OCI-LY1 (cell line): ENCODE results near the gene GLIPR2.
"Not testable (repeated sequence)": the region's sequence is repeated elsewhere in the genome, so short reads cannot be mapped to it uniquely, and the experiment has no call there.

Source experiments
- H2AFZ ChIP-seq: fragments of 200-600 bp; sonication (generic), shearing (Covaris generic); 2 replicates; pipeline ENCODE4 v1.6.0; 2014; ENCODE audit warnings: antibody characterized with exemption, mild to moderate bottlenecking, low read length
- H3F3A ChIP-seq: fragments of 200-600 bp; sonication (generic), shearing (Covaris generic); 2 replicates; pipeline ENCODE4 v1.6.0; 2014; ENCODE audit warnings: mild to moderate bottlenecking, antibody characterized with exemption, low read length, moderate library complexity; ENCODE audit not compliant: insufficient read depth
- H3K27ac ChIP-seq: fragments of 200-600 bp; sonication (generic); 2 replicates; pipeline ENCODE4 v1.5.1; 2014; ENCODE audit warnings: low read length, mixed run types, mild to moderate bottlenecking, low read depth; ENCODE audit not compliant: poor library complexity, severe bottlenecking
- H3K27me3 ChIP-seq: fragments of 200-600 bp; sonication (generic); 2 replicates; pipeline ENCODE4 v1.6.0; 2014; ENCODE audit warnings: antibody characterized with exemption, mild to moderate bottlenecking, low read length, moderate library complexity; ENCODE audit not compliant: insufficient read depth
- H3K36me3 ChIP-seq: fragments of 200-600 bp; sonication (generic); 2 replicates; pipeline ENCODE4 v1.6.1; 2014; ENCODE audit warnings: mild to moderate bottlenecking, antibody characterized with exemption, low read length, moderate library complexity, mixed read lengths; ENCODE audit not compliant: insufficient read depth
- H3K4me1 ChIP-seq: fragments of 200-600 bp; sonication (generic); 2 replicates; pipeline ENCODE4 v1.5.1; 2014; ENCODE audit warnings: mild to moderate bottlenecking, low read length, moderate library complexity; ENCODE audit not compliant: insufficient read depth, severe bottlenecking
- H3K4me2 ChIP-seq: fragments of 200-600 bp; sonication (generic), shearing (Covaris generic); 2 replicates; pipeline ENCODE4 v1.6.1; 2014; ENCODE audit warnings: low read length
- H3K4me3 ChIP-seq: fragments of 200-600 bp; sonication (generic); 2 replicates; pipeline ENCODE4 v1.5.1; 2014; ENCODE audit warnings: low read length, low read depth, mild to moderate bottlenecking, mixed read lengths; ENCODE audit not compliant: poor library complexity, severe bottlenecking
- H3K79me2 ChIP-seq: fragments of 200-600 bp; shearing (Covaris generic); 2 replicates; pipeline ENCODE4 v1.6.1; 2016; ENCODE audit warnings: mixed run types, low read length, mixed read lengths; ENCODE audit not compliant: insufficient read depth
- H3K9ac ChIP-seq: fragments of 200-600 bp; sonication (generic), shearing (Covaris generic); 2 replicates; pipeline ENCODE4 v1.6.1; 2014; ENCODE audit warnings: mild to moderate bottlenecking, low read length, mixed read lengths
- H3K9me2 ChIP-seq: fragments of 200-600 bp; sonication (generic), shearing (Covaris generic); 2 replicates; pipeline ENCODE4 v1.6.1; 2014; ENCODE audit warnings: low read depth, mild to moderate bottlenecking, low read length, mixed read lengths
- H3K9me3 ChIP-seq: fragments of 200-600 bp; shearing (Covaris generic); 2 replicates; pipeline ENCODE4 v1.6.1; 2014; ENCODE audit warnings: low read length, mixed read lengths
- H4K20me1 ChIP-seq: fragments of 200-600 bp; sonication (generic), shearing (Covaris generic); 2 replicates; pipeline ENCODE4 v1.6.0; 2016; ENCODE audit warnings: mild to moderate bottlenecking, low read length; ENCODE audit not compliant: insufficient read depth
- EZH2 ChIP-seq: fragments of 200-600 bp; sonication (generic), shearing (Covaris generic); IDR thresholded peaks from 2 replicates; pipeline ENCODE4 v1.8.0; 2017; ENCODE audit warnings: borderline replicate concordance, mixed run types, mild to moderate bottlenecking, antibody characterized with exemption, low read length, moderate library complexity, mixed read lengths
- TF ChIP-seq, protein P1 (sequence below): fragments of 200-600 bp; sonication (generic), shearing (Covaris generic); IDR thresholded peaks from 2 replicates; pipeline ENCODE4 v1.5.1; 2017; ENCODE audit warnings: mild to moderate bottlenecking, antibody characterized with exemption, low read length, moderate library complexity, mixed read lengths

The GLIPR2 gene

DNA sequence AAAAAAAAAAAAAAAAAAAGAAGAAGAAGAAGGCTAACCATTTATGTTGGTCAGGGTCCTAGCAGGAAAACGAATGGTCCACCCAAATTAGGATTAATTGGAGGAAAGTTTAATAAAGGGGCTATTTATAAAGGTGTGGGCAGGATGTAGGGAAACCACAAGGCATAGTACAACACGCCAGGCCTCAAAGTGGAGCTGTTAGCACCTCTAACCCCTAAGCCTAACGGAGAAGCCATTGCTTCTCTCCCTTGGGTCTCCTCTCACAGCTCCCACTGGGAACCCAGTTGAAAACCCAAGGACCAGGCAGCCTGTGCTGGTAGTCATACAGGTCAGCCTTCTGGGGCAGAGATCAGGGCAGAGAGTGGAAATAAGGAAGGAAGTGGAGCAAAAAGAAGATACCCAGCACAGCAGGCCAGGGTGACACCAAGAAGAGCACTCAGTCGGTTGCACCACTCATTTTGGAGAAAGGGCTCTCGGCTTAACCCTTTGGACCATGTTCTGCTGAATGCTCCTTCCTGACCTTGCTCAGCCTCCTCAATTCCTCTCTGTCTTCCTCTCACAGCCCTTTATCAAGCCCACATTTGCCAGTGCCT lies 8.8 kb upstream of the GLIPR2 start:
- Histone ChIP-seq H3K9me2 (no peaks in the 10 kb centered on the region), H3K4me2 (no peak overlapping the region), H3K9ac (no peak overlapping the region), H3K4me1 (no peaks in the 10 kb centered on the region), H3K36me3 (no peaks in the 10 kb centered on the region), H3K27ac (no peak overlapping the region), H2AFZ (no peak overlapping the region), H3F3A (no peaks in the 10 kb centered on the region), H3K4me3 (no peak overlapping the region), H3K9me3 (no peaks in the 10 kb centered on the region), H4K20me1 (no peaks in the 10 kb centered on the region), H3K27me3 (no peaks in the 10 kb centered on the region), H3K79me2 (no peaks in the 10 kb centered on the region)
- no peak for TF ChIP-seq EZH2
- TF ChIP-seq, protein P1, sequence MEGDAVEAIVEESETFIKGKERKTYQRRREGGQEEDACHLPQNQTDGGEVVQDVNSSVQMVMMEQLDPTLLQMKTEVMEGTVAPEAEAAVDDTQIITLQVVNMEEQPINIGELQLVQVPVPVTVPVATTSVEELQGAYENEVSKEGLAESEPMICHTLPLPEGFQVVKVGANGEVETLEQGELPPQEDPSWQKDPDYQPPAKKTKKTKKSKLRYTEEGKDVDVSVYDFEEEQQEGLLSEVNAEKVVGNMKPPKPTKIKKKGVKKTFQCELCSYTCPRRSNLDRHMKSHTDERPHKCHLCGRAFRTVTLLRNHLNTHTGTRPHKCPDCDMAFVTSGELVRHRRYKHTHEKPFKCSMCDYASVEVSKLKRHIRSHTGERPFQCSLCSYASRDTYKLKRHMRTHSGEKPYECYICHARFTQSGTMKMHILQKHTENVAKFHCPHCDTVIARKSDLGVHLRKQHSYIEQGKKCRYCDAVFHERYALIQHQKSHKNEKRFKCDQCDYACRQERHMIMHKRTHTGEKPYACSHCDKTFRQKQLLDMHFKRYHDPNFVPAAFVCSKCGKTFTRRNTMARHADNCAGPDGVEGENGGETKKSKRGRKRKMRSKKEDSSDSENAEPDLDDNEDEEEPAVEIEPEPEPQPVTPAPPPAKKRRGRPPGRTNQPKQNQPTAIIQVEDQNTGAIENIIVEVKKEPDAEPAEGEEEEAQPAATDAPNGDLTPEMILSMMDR = no peak

DNA sequence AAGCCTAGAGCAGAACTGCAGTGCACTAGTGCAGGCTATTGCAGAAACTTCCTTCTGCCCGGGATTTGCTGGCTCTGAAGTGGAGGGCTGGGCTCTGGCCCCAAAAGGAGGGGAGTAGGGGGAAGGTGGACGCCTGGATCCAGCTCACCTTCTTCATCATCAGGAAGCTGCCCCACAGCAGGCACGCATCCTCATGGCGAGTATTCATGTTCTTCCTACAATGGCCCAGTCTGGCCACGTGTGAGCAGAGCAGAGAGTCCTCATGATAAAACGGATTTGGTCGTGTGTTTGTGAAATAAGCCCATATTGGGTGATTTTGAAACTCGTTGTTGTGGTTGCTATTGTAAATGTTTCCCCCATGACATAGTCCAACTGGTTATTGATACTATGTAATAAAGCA lies 8.2 kb upstream of the GLIPR2 start:
- Histone ChIP-seq H3K79me2 (no peaks in the 10 kb centered on the region), H4K20me1 (no peaks in the 10 kb centered on the region), H3K36me3 (no peaks in the 10 kb centered on the region), H3K4me3 (no peak overlapping the region), H3K9ac (no peak overlapping the region), H3K27ac (no peak overlapping the region), H2AFZ (no peak overlapping the region), H3K9me2 (no peaks in the 10 kb centered on the region), H3K27me3 (no peaks in the 10 kb centered on the region), H3K4me1 (no peaks in the 10 kb centered on the region), H3K4me2 (no peak overlapping the region), H3F3A (no peaks in the 10 kb centered on the region), H3K9me3 (no peaks in the 10 kb centered on the region)
- TF ChIP-seq, protein P1 = no peak
- TF ChIP-seq EZH2 = no peak

DNA sequence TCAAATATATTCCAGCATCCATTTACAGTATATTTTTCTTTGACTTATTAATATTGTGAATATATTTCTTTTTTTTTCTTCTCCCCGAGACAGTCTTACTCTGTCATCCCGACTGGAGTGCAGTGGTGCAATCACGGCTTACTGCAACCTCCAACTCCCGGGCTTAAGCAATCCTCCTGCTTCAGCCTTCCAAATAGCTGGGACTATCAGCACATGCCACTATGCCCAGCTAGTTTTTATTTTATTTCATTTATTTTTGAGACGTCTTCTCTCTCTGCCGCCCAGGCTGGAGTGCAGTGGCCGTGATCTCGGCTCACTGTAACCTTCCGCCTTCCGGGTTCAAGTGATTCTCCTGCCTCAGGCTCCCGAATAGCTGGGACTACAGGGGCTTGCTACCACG lies 7.4 kb upstream of the GLIPR2 start:
- Histone ChIP-seq H3K9me3 (no peaks in the 10 kb centered on the region), H3K9me2 (no peaks in the 10 kb centered on the region), H3K27ac (no peak overlapping the region), H2AFZ (no peak overlapping the region), H3K36me3 (no peaks in the 10 kb centered on the region), H3K4me2 (no peak overlapping the region), H3K4me1 (no peaks in the 10 kb centered on the region), H3F3A (no peaks in the 10 kb centered on the region), H3K4me3 (no peak overlapping the region), H3K79me2 (no peaks in the 10 kb centered on the region), H4K20me1 (no peaks in the 10 kb centered on the region), H3K9ac (no peak overlapping the region), H3K27me3 (no peaks in the 10 kb centered on the region)
- TF ChIP-seq, protein P1 = no peak
- no peak for TF ChIP-seq EZH2

DNA sequence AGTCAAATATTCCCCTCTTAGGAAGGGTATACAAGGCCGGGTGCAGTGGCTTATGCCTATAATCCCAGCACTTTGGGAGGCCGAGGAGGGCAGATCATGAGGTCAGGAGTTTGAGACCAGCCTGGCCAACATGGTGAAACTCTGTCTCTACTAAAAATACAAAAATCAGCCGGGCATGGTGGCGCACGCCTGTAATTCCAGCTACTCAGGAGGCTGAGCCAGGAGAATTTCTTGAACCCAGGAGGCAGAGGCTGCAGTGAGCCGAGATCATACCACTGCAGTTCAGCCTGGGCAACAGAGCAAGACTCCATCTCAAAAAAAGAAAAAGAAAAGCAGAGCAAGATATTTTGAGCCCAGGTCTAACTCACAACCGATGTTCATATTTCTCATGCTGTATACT lies 4.9 kb upstream of the GLIPR2 start:
- H3K79me2 ChIP-seq, H3F3A ChIP-seq, H3K9ac ChIP-seq, H3K27me3 ChIP-seq, H3K27ac ChIP-seq, H2AFZ ChIP-seq, H3K9me2 ChIP-seq, H3K4me2 ChIP-seq, H3K4me1 ChIP-seq, H3K9me3 ChIP-seq, H3K36me3 ChIP-seq, H4K20me1 ChIP-seq, H3K4me3 ChIP-seq: not testable (repeated sequence)
